HG02943 (cell line): ENCODE data around the gene CDYL.

Experiments used
- ATAC-seq: cut with Tn5 transposase; IDR thresholded peaks from one replicate; pipeline ENCODE4 v1.9.1; 2021; ENCODE audit warnings: mild to moderate bottlenecking, low read depth, moderate library complexity; ENCODE audit not compliant: unreplicated experiment

The CDYL gene

DNA sequence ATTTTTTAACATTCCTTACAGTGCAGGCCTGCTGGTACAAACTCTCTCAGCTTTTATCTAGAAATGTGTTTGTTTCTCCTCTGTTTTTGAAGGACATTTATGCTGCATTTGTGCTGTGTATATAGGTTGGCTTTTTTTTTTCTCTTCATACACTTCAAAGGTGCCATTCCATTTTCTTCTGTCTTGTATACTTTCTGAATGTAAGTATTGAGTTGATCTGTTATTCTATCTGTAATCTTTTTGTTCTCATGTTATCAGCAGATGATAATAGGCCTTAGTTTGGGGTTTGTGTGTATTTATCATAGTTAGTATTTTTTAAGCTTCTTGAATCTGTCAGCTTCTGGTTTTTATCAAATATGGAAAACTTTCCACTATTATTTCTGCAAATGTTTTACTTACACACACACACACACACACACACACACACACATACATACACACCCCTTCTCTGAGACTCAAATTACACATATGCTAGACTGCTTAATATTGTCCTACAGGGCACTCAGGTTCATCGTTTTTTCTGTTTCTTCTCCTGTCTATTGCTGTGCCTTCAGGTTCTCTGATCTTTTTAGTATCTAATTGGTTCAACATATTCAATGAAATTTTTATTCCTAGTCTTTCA, 153.0 kb downstream of the CDYL start:
- ATAC-seq: no peak

DNA sequence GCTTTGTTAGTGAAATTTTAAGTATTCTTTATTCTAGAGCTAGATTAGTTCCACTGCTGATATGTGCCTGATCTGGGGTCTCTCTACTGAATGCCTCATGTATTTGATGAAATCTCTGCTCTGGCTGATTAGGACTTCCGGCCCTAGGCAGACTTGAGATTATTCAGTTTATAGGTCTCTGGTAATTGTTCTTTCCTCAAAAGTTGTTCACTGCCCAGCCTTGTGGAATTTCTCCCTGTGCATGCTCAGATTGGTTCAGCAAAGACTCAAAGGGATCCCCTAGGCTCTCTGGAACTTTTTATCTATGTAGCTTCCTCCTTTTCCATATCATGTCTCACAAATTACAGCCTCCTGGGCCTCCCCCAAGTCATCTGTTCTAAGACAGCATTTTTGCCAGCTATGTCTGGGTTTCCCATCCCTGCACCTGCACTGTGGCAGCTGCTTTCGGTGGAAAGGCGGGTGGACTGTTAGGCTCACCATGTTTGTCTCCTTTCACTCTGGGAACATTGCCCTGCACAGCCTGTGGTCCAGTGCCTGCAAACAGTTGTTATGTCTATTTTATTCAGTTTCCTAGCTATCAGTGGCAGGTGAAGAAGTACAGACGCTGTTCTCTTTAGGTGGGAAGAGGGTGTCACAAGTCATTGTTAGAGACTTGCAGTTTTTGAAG, 154.0 kb downstream of the CDYL start:
- ATAC-seq: no peak

DNA sequence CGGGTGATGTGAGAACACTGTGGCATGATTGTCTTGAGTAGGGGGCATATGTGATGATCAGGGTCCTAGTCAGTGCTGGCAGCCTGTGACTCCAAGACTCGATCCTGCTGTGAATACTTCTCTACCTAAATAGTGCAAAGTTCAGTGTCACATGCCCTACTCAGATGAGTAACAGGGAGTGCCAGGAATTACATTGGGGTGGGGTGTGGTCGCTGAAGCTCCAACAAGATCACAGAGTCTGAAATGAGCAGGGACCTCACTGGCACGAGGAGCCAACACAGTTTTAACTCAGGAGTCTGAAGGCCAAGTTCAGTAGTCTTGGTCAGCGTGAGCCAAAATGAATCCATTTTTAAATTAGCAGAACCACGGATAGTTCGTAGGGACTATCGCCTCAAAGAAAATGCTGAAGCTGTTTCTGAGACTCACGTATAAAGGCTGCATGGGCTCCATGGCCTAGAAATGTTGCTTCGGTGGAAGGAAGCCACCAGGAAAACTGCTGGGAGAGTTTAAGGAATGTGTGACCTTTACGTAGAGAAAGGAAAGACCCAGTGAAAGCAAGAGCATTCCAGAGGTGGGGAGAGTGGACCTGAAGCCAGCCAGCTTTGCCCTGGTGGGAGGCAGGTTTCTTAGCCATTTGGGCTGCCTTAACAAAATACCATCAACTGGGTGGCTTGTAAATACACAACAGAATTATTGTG, 155.5 kb downstream of the CDYL start:
- ATAC-seq: no peak

DNA sequence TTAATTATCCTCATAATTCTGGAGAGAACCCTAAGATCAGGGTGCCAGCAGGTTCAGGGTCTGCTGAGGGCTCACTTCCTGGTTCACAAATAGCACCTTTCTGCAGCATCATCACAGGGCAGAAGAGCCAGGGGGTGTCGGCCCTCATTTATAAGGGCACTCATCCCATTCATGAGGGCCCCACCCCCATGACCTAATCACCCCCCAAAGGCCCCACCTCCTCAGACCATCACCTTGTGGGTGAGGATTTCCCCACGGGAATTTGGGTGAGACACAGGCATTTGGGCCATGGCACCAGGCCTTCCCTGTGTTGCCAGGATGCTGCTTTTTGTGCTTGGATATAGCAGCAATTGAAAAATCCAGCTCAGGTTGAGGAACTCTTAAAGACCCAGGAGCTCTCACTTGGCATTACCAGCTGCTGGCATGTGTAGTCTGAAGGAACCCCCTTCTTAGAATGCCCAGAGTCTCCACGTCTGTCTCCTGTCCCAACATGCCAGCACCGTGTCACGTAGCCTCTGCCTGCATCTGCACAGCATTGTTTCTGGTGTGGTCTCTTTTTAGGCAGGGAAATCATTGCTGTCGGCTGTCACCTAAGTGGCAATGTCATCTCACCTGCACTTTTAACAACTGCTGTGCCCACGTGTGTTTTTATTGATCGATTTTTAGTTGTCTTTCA, 156.2 kb downstream of the CDYL start:
- no peak for ATAC-seq

DNA sequence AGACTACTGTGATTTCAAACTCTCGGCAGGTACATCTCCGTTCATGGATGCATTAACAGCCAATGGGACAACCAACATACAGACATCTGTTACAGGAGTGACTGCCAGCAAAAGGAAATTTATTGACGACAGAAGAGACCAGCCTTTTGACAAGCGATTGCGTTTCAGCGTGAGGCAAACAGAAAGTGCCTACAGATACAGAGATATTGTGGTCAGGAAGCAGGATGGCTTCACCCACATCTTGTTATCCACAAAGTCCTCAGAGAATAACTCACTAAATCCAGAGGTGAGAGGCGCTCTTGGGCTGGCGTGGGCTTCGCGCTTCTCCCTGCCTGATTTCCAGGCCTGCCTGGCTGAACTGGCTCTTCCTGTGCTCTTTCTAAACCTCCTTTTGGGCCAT, 159.3 kb downstream of the CDYL start:
- no peak for ATAC-seq

DNA sequence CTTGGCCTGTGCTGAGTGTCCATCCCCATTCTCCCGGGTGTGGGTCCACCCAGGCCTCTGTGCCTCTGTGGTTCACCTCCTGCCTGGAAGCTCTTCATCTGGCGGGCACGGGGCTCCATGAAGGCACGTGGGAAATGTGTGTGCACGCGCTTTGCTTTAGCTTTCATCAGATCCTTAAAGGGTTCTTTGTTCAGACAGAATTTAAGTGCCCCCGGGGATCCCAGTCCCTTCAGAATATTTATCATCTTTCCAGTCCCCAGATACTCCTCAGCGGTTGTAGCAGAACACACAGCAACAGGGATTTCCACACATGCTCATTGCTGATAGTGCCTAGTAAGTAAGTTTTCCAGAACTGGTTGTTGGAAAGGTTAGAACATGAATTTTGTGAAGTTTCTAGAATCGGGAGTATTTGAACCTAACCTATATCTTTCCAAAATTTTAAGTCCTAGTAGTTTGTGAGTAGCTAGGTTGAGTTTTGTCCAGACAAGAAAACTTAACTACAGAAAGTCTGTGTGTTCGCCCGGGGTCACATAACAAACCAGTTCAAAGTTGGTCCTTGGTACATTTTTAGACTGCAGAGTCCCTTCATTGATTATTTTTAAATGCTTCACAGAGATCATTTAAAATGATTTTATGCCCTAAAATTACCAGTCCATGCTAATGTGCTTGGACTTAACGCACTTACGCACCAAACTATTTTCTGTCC, 159.9 kb downstream of the CDYL start:
- ATAC-seq: no peak

DNA sequence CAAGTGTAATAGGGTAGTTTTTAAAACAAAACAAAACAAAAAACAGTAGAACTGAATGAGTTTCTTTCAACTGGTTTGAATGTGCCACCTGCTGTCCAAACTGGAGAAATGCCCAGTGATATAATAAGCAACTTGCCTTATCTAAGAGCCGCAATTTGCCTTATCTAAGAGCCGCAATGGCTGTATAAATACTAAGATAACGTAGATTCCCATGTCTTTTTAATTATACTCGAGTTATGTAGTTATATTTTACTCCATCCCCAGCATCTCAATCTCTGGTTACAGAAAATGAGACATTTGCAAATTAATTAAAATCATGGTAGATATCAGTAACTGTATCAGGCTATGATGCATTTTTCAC, 160.5 kb downstream of the CDYL start:
- no peak for ATAC-seq

DNA sequence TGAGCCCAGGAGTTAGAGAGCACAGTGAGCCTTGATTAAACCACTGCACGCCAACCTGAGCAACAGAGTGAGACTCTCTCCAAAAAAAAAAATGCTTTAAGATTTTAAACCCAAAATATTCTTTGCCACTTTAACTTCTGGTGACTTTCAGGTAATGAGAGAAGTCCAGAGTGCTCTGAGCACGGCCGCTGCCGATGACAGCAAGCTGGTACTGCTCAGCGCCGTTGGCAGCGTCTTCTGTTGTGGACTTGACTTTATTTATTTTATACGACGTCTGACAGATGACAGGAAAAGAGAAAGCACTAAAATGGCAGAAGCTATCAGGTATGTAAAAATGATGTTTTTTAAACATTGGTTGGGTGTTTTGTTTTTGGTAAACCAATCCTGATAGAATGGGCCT, 161.2 kb downstream of the CDYL start:
- ATAC-seq: no peak

DNA sequence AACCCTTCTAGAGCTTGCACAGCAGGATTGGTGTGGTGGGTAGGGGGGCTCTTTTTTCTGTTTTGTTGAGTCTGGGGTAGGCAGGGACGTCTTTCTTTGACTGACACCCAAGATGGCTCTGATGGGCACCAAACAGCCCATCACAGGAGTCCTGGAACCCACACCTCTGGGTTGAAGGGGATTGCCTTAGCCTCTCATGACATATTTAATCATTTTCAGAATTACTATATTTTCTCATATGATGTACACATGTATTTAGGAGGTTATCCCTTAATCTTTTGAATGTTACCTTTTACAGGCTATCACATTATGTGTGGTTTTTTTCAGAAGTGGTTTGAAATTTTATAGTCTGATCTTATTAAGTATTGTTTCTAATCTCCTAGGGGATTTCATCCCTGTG, 163.0 kb downstream of the CDYL start:
- no peak for ATAC-seq

DNA sequence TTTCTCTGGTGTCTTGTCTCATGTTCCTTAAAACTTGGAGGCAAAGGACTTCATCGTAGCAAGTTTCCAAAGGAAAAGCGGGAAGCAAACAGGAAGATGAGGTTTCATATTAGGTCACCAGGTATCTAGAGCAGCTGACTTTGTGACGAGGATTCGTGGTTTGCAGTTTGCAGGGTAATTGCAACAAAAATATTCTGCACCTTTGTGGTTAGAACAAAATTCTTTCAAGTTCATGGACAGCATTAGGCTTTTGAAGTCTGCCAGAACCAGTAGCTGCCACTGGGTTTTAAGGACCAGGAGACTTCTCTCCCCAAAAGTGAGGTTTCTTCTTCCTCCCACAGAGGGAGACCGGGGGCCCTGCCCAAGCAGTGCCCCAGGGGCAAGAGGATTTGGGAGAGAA, 164.2 kb downstream of the CDYL start:
- no peak for ATAC-seq

DNA sequence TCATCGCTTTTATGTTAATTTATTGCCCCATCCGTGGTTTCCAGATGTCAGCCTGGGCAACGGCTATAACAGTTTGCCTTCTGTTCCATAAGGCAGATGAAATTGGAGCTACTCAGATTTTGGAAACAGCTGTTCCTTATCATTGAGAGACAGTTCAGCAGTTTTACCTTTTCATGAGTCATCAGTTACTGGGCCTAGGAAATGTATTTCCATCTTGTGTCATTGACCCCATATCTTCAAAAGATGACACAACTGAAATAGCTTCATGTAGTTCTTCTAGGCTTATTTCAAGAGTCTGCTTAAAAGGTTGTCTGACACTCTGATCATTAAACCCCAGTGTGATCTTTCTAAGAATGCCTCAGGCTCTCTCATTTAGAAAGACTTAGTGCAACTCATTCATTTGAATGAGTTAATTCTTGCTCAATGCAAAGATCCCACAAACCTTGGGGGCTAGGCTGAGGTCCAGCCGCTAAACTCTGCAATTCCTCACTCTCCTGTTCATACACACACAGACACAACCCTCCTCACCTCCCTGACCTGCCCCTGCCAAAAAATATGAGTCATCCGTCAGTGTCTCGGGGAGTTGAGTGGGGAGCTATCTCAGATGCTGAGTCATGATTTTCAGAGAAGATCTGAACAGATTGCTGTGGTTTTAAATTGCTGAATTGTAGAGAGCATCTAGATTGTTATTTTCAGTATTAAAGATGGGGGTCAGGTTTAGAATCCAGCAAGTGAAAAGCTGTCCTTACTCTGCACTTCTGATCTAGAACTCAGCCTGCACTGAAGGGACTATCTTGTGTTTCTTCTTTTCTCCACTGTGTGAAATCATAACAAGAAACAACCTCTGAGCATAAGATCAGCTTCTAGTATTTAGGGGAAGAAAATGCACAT, 165.8 kb downstream of the CDYL start:
- no peak for ATAC-seq

DNA sequence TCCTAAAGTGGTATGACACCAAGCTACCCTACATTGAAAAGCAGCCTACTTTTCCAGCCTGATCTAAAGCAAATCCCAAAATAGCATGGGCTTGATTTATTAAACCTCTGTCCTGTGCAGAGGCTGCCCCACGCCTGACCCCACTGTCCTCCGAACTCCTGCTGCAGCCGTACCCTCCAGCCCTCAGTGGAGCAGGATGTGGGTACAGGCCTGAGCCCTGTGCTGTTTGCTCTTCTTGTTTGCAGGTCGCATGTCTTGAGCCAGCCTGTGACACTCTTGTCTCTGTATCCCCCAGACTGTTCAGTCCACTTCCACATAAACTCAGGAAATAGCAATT, 166.4 kb downstream of the CDYL start:
- ATAC-seq: no peak

DNA sequence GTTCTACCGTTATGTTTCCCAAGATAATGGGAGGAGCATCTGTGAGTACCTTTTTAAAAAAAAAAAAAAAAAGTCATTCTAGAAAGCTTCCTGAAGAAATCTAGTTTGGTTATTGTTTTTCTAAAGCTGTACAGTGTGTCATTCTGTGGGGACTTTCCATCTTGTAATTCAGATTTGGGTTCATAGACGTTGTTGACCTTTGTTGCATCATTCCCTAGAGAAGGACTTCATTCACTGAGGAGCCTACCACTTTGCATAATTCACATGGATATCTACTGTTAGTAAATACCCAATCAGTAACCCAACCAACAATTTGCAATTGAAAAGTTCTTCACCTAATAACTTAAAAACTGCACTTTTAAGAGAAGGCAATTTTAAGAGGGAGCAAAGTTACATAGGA, 167.5 kb downstream of the CDYL start:
- no peak for ATAC-seq

DNA sequence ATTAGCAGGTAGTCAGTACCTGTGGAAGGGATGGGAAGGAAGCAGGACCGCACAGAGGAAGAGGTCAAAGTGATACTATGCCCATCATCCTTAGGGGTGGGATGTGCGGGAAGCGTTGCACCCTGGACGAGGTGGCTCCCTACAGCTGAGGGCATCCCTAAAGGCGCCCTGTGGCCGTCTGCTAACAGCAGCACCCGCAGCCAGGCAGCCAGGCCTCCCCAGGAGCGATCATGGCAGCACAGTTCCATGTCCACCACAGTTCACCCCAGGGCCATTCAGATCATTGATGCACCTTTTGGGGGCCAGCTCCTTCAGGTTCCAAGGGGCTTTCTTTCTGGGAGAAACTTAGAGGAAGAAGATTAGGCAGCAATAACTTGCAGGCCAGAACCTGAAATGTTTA, 168.1 kb downstream of the CDYL start:
- ATAC-seq: no peak

DNA sequence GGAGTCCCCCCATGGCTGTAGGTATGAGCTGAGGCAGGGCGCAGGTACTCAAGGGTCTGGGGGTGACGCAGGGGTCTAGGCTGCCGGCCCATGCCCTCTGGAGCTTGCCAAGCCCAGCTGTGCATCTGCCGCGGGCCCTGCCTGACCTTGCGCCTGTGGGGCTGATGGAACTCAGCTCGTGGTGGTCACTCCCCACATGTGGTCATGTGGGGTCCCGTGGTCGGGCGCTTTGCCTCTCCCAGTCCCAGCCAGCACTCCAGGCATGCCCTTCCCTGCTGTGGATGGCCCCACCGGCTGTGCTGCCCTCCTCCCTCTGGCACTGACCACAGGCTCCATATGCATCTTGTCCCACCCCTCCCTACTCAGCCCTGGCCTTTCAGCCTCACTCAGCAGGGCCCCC, 170.3 kb downstream of the CDYL start:
- no peak for ATAC-seq

DNA sequence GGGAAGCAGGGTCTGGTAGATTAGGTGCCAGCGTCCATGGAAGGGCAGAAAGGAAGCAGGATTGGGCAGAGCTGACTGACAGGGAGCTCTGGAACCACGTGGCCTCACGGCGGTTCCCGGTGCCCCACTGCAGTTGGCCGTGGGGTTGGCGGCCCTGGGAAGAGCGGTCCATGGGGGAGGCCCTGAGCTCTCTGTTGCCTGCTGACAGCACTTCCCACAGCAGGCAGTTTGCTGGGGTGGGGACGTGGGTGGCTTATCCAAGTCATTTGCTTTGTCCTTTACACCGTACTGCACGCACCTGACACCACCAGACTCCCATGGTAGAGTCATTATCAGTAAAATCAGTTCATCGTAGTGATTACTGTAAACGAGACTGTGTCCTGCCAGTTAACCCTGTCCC, 171.5 kb downstream of the CDYL start:
- no peak for ATAC-seq

DNA sequence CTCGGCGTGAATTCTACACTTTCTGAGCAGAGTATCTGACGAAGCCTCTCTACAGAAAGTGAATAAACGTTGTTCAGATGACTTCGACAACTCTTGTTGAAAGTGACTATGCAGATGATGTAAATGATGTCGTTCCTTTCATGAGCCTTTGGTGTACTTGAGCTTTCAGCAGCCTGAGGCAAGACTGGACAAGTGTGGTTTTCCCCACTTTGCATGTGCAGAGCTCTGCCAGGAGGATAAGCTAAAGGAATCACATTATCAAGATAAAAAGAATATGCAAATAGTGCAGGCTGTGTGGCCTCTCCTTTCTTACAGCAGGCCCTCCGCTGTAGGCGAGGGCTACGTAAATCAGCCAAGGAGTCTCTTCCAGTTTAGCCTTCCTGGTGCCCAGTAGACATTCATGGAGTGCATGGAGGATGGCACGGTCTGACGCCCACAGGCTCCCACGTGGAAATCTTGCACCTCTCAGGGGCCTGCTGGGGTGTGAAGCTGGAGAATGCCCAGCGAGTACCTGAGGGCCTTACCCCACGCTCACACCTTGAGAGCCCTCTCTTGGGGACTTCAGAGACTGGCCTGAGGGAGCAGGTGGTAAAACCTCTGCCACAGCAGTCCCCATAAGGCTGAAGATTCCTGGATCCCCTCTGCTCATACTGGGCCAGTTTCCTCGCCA, 172.7 kb downstream of the CDYL start:
- no peak for ATAC-seq

DNA sequence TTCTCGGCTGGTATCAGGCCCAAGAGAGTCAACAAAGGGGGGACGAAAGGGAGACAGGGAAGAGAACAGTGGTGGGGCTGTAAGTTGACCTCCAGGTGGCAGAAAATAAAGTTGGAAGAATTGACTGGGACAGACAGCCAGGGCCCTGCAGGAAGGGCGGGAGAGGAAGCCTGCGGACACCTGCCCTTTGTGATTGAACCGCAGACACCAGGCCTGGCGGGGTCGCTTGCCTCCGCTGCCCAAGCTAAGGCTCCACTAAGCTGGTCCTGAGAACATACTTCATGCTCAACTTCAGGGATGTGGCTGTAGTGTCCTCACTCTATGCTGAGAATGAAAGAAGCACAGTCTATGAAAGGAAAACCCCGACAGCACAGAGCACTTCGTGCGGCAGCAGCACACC, 173.9 kb downstream of the CDYL start:
- ATAC-seq: no peak

DNA sequence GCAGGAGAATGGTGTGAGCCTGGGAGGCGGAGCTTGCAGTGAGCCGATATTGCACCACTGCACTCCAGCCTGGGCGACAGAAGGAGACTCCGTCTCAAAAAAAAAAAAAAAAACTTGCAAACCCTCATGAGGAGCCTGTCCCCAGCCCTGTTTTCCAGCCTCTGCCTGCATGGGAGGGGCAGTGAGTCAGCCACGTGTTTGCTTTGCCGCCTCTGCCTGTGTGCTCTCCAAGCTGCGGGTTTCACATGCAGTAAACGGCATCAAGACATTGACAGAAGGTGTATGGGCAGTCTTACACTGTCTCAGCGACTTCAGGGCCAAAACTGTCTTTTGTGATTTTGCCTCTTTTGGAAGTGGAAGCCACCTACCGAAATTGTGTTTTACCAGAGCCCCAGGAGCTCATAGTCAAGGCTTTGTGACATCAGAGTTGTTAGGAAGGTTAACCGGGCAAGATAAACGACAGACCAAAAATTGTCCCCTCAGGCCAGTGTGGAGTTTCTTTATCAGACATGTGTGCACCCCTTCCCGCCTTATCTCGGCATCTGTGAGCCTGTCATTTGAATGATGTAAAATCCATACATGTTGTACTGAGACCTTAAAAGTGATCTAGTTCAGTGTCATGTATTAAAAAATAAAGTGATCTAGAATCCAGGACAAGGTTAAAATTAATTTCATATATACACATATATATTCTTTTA, 174.8 kb downstream of the CDYL start:
- no peak for ATAC-seq
